Measurements from ENCODE around the gene RALB. TPM values are rescaled to one million over a fixed set of nuclear protein-coding genes. Genes with fewer than 3 reads are reported as not detected.
A peak's percentile ranks its signal among the peaks of the same experiment; 100 is the strongest.

Gene RALB
- total RNA-seq, 1 experiment from 2014 or later = 24.6 TPM

DNA sequence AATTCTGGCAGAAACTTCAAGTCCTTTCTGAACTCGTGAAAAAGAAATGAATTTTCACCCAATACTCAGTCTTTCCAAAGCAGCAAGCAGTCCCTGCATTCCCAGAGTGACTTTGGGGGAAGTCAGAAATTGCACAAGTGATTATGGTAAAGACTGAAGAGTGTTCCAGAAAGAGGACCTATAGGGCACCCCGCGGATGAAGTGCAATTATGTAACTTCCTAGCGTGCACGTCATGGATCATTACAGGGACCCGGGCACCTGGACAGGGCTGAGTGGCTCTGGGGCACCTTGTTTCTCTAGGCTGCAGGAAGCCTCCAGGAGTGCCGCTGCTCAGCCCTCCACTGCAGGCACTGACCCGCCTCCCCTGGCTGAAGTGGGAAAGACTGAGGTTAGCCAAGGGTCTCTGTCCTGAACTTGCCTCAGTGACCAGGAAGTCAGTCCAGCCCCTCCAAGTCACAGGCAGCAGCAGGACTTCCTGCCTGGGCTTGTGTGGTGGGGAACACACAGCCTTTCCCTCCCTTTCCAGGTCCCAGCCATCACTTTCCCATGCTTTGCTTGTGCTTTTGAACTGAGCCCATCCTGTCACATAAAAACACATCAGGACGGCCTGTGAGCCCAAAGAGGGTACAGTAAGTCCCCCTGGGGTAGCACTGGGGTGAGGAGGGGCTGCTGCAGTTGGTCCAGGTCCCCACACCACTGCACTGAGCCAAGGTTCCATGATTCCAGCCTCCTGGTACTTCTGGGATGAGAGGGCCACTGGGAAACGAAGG is 49.2 kb upstream of the RALB start:
- Histone ChIP-seq H4K20me1 (ENCODE audit: control insufficient read depth, insufficient read depth, insufficient read length) (no peaks in the 10 kb centered on the region), H3K9ac (ENCODE audit: extremely low read depth, insufficient read length, low read length) (no peak overlapping the region), H2AK5ac (ENCODE audit: insufficient read length, low read length) (no peak overlapping the region), H3K79me1 (ENCODE audit: insufficient read depth, low read depth, low read length, poor library complexity, severe bottlenecking) (no peaks in the 10 kb centered on the region), H3K27me3 (ENCODE audit: insufficient read depth, low read length) (no peaks in the 10 kb centered on the region), H3K4me1 (ENCODE audit: insufficient read depth, low read length) (peaks cover 3% of the 10 kb centered on the region; the same call in 1 of the 2 replicates), H2BK15ac (ENCODE audit: low read depth, low read length) (no peak overlapping the region), H3K56ac (ENCODE audit: insufficient read length, low read depth, low read length) (no peak overlapping the region), H4K5ac (ENCODE audit: insufficient read length, low read depth, low read length) (no peak overlapping the region), H2AFZ (ENCODE audit: low read length) (no peak overlapping the region), H3K4ac (ENCODE audit: low read depth, low read length) (no peak overlapping the region), H3K27ac (ENCODE audit: insufficient read length, low read depth, low read length) (no peak overlapping the region), H3K23ac (ENCODE audit: insufficient read length, low read depth, low read length) (no peak overlapping the region), H4K8ac (replicated peaks; ENCODE audit: insufficient read length, low read depth, low read length) (no peak overlapping the region), H3T11ph (ENCODE audit: low read length) (no peak overlapping the region), H3K14ac (ENCODE audit: insufficient read depth, low read length) (no peak overlapping the region; the same call in 1 of the 2 replicates), H3K79me2 (ENCODE audit: insufficient read depth, low read length) (no peaks in the 10 kb centered on the region), H3K4me2 (ENCODE audit: insufficient read depth, insufficient read length, low read length) (no peak overlapping the region), H2BK12ac (ENCODE audit: insufficient read length, low read depth, low read length) (no peak overlapping the region), H4K91ac (ENCODE audit: insufficient read length, low read depth, low read length) (no peak overlapping the region), H2BK120ac (ENCODE audit: low read depth, low read length, poor library complexity, severe bottlenecking) (no peak overlapping the region), H3K18ac (ENCODE audit: insufficient read length, low read depth, low read length) (no peak overlapping the region), H3K23me2 (ENCODE audit: insufficient read length, low read depth, low read length, poor library complexity, severe bottlenecking) (no peaks in the 10 kb centered on the region), H3K9me3 (ENCODE audit: control insufficient read depth, low read depth, low read length) (no peaks in the 10 kb centered on the region), H2BK5ac (ENCODE audit: insufficient read length, low read length) (no peak overlapping the region), H2BK20ac (ENCODE audit: low read depth, low read length, poor library complexity, severe bottlenecking) (no peak overlapping the region)
- Mint-ChIP-seq H3K4me3 (no peak overlapping the region), H3K9me3 (peaks cover 4% of the 10 kb centered on the region in 2 experiments), H3K27ac (no peak overlapping the region), H3K27me3 (ENCODE audit: low read depth) (no peaks in the 10 kb centered on the region), H3K4me1 (peaks cover 4 to 8% of the 10 kb centered on the region in 2 experiments; a peak in 3 of 4 replicates), H3K36me3 (ENCODE audit: insufficient read depth in 1 of 3, low read depth in 3 of 3) (peaks cover 0 to 4% (median 3%) of the 10 kb centered on the region in 3 experiments; a peak in 4 of 7 replicates)
- TF ChIP-seq, protein P1, sequence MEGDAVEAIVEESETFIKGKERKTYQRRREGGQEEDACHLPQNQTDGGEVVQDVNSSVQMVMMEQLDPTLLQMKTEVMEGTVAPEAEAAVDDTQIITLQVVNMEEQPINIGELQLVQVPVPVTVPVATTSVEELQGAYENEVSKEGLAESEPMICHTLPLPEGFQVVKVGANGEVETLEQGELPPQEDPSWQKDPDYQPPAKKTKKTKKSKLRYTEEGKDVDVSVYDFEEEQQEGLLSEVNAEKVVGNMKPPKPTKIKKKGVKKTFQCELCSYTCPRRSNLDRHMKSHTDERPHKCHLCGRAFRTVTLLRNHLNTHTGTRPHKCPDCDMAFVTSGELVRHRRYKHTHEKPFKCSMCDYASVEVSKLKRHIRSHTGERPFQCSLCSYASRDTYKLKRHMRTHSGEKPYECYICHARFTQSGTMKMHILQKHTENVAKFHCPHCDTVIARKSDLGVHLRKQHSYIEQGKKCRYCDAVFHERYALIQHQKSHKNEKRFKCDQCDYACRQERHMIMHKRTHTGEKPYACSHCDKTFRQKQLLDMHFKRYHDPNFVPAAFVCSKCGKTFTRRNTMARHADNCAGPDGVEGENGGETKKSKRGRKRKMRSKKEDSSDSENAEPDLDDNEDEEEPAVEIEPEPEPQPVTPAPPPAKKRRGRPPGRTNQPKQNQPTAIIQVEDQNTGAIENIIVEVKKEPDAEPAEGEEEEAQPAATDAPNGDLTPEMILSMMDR (conservative IDR thresholded peaks at IDR 0.05) = no peak
- peak; percentile 30 for DNase-seq
- no CpG with 5 or more reads among the region's 10 CpGs for WGBS (ENCODE audit: extremely low coverage, insufficient read length, low lambda C conversion rate)

Data from H9 (cell line).